ENCODE results near the gene ADD1.
"Not testable (repeated sequence)": the region's sequence is repeated elsewhere in the genome, so short reads cannot be mapped to it uniquely, and the experiment has no call there.

Gene ADD1

DNA sequence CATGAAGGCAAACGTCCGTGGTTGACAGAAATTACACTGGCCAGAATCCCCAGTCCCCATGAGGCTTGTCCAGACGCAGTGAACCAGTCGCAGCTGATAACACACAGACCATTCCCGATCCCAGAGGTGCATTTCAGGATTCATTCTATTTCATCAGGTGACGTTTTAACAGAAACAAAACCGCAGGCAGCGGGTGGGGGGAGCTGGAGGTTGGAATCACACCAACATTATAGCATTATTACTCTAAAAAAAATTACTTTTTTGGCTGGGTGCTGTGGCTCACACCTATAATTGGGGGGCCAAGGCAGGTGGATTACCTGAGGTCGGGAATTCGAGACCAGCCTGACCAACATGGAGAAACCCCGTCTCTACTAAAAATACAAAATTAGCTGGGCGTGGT lies 94.3 kb downstream of the ADD1 start:
- no peak for FAIRE-seq
- no peak for DNase-seq (ENCODE audit: insufficient read length, low spot score)
- TF ChIP-seq CTCF (IDR thresholded peaks at IDR 0.05; ENCODE audit: insufficient read depth, missing control alignments) = no peak

DNA sequence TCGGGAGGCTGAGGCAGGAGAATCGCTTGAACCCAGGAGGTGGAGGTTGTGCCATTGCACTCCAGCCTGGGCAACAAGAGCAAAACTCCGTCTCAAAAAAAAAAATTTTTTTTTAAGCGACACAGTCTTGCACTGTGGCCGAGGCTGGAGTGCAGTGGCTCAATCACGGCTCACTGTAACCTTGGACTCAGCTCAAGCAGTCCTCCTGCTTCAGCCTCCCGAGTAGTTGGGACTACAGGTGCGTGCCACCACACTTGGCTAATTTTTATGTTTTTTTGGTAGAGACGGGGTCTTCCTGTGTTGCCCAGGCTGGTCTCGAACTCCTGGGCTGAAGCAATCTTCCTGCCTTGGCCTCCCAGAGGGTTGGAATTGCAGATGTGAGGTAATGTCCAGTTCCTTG lies 94.8 kb downstream of the ADD1 start:
- not testable (repeated sequence) for FAIRE-seq; DNase-seq (ENCODE audit: insufficient read length, low spot score)

DNA sequence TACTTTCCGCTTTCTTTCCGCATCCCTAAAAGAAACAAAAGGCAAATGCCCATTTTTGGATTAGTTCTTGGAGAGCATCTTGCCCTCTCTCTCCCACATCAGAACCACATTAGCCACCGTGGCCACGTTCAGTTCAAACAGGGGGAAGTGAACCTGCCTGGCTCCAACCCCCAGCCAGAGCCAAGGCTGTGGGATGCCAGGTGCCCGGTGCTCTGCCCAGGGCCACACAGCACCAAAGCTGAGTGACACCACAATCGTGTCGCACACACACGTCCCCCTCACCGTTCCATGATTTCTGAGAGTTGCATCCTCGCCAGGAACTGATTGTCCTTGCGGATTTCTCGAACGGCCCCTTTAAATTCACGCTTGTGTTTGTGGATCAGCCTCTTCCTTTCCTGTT lies 95.3 kb downstream of the ADD1 start:
- FAIRE-seq (no peak), DNase-seq (ENCODE audit: insufficient read length, low spot score) (no peak)
- TF ChIP-seq CTCF (IDR thresholded peaks at IDR 0.05; ENCODE audit: insufficient read depth, missing control alignments) = no peak

DNA sequence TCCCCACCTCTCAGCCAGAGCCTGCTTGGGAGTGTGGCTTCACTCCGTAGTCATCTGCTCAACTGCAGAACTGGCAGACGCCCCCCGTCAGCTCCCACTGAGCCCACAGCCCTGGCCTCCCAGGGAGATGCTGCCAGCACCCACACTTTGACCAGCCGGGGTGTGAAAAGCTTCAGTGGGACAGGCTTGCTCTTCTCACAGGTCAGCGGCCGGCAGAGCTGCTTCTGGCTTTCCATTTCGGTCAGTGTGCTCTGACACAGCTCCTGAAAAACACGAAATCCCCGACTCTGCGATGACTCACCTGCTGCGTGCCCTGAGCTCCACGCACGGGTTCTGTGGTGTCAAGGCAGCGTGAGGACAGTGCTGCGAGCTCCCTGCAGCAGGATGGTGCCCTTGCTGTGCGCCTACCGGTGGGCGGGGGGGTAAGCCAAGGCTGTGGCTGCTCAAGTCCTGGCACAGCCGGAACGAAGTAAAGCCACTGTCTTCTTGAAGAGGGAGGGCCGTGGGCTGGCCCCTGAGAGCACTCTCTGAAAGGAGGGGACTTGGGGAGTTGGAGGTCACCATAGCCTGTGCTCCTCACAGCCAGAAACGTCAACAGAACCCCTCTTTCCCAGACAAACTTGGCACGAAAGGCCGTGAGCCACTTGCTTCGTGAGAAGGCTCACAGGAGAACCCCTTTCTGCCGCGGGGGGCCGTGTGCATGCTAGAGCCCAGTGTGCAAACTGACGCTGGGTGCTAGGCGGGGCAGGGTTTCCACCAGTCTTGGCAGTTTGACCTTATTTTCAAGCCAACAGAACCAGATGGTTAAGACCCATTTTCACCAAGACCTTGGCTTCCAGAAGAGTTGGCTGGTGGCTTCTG lies 96.0 kb downstream of the ADD1 start:
- DNase-seq (ENCODE audit: insufficient read length, low spot score) (no peak), FAIRE-seq (no peak)
- no peak for TF ChIP-seq CTCF (IDR thresholded peaks at IDR 0.05; ENCODE audit: insufficient read depth, missing control alignments)

DNA sequence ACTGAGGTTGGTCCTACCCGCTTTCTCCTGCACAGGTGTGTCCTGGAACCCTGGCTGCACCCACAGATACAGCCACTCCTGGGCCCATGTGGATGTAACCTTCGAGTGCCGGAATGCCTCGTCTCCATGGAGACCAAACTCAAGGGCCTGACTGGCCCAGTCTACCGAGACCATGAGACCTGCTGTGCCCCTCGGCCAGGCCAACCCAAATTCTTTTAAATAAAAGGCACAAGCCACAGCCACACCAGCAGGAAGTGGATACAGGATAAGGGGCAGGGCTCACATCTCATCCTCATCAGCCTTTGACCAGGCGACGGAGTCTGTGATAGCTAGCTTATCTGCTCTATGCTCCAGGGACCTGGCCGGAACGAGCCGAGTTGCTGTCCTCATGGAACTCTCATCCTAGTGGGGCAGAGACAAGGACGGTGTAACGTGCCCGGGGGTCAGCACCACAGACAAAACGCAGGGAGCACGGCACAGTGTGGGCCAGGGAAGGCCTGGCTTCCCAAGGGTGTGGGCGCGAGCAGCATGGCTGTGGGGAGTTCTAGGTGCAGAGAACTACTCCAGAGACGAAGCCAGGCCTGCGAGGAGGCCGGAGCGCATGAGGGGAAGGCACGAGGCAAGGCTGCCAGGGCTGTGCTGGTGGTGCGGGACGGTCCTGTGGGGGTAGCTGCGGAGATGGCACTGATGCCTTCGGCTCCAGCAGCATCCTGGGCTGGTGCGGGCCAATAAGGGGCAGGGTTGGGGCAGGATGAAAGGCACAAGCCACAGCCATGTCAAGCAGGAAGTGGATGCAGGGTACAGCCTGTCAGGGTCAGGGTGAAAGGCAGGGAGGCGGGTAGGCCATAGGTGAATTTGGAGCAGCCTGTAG lies 96.9 kb downstream of the ADD1 start:
- peak; percentile 14 for DNase-seq (ENCODE audit: insufficient read length, low spot score)
- no peak for FAIRE-seq
- no peak for TF ChIP-seq CTCF (IDR thresholded peaks at IDR 0.05; ENCODE audit: insufficient read depth, missing control alignments)

DNA sequence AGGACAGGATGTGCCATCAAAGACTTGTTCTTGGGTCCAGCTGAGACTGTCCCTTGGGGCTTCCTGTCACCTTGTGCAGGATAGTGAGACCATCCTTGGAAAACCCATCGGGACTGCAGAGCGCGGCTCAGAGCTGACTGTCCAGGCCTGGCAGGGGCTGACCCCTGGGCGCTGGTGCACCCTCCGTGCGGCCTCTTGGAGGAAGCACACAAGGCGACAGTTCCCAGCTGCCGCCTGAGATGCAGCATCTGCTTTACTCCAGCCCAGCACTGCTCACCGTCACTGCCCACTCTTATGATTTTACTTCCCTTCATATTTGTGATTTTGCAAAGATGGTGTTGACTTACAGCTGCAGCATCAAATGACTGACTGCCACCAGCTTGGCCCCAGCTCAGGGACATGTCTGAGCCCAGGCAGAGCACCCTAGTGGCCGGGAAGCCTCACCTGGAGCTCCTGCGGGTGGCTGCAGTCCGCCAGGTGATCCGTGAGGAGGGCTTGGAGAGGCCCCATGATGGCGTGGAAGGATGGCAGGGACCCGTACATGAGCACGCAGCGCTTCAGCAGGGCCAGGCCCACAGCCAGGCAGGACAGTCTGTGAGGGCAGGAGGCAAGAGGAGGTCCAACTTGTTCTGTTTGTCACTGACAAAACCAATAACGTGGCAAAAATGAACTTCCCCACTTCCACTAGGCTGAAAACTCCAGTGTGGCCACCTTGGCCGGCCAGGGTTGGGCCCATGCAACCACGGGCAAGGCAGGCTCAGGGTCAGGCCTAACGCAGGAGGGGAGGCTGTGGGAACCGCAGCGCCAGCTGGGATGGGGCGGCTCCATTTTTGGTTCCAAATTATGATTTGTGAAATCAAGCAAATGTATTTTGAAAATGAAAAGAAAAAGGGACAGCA lies 97.7 kb downstream of the ADD1 start:
- FAIRE-seq = no peak
- TF ChIP-seq CTCF (IDR thresholded peaks at IDR 0.05; ENCODE audit: insufficient read depth, missing control alignments) = no peak
- DNase-seq (ENCODE audit: insufficient read length, low spot score) = peak; percentile 5

- FAIRE-seq (no peak), DNase-seq (ENCODE audit: insufficient read length, low spot score) (peak; percentile 15)
- no peak for TF ChIP-seq CTCF (IDR thresholded peaks at IDR 0.05; ENCODE audit: insufficient read depth, missing control alignments)
These were observed 98.4 kb downstream of the ADD1 start for GRCh38 chr4:2942037-2942531.
